Measurements from ENCODE around the gene ZBTB49. TPM values are rescaled to one million over a fixed set of nuclear protein-coding genes. Genes with fewer than 3 reads are reported as not detected.

ZBTB49 gene
- total RNA-seq, 4 donors from 2014 or later, result 2.0 to 6.7 (median 6.3) TPM

DNA sequence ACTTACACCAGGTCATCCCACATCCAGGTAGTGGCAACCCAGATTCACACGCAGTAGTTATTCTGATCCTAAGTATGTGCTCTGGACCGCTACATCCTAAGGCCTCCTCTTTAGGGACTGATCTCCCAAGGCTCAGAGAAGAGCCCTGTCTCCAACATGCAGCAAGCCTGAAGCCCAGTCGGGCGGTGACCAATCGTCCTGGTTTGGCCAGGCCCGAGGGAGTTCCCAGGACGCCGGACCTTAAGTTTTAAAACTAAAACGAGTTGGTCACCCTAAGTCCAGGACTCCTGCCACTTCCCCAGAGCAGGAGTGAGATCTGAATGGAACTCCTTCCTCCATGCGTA, 482 bp upstream of the ZBTB49 start:
- Histone ChIP-seq H3K36me3 (peaks cover 0 to 27% of the 10 kb centered on the region in 2 donors), H3K4me3 (peak overlapping the region; percentile 57 to 98), H3K27ac (peak overlapping the region in 3 of 4 donors; percentile 84 to 89 (median 85)), H3K27me3 (no peaks in the 10 kb centered on the region), H3K9me3 (no peaks in the 10 kb centered on the region), H3K4me1 (peaks cover 2 to 40% (median 18%) of the 10 kb centered on the region in 3 donors)
- WGBS, 2 donors (ENCODE audit: low coverage in 1 of 2), result 0% methylated on average over 2 to 8 of the region's 10 CpGs
- peak; percentile 11 for ATAC-seq
- no peak for TF ChIP-seq POLR2AphosphoS5 (IDR thresholded peaks at IDR 0.05)
- TF ChIP-seq POLR2A (IDR thresholded peaks at IDR 0.05), result no peak
- TF ChIP-seq, protein P1, sequence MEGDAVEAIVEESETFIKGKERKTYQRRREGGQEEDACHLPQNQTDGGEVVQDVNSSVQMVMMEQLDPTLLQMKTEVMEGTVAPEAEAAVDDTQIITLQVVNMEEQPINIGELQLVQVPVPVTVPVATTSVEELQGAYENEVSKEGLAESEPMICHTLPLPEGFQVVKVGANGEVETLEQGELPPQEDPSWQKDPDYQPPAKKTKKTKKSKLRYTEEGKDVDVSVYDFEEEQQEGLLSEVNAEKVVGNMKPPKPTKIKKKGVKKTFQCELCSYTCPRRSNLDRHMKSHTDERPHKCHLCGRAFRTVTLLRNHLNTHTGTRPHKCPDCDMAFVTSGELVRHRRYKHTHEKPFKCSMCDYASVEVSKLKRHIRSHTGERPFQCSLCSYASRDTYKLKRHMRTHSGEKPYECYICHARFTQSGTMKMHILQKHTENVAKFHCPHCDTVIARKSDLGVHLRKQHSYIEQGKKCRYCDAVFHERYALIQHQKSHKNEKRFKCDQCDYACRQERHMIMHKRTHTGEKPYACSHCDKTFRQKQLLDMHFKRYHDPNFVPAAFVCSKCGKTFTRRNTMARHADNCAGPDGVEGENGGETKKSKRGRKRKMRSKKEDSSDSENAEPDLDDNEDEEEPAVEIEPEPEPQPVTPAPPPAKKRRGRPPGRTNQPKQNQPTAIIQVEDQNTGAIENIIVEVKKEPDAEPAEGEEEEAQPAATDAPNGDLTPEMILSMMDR (IDR thresholded peaks at IDR 0.05), result no peak
- no peak for TF ChIP-seq EP300 (IDR thresholded peaks at IDR 0.05)

DNA sequence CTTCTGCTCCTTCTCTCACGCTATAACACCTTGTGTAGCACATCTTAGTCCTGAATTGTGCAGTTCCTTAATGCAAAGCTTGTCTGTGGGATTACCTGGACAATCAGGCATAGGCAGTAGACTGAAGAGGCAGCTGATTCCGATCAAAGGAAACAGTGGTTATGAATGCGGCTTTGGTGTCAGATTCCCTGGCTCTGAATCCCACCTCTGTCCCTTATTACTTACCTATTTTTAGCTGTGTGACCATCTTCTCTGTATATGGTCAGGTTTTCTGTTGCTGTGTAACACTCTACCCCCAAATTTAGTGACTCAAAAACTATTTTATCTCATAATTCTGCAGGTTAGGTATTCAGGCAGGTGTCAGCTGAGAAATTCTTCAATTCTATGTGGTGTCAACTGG, 3.2 kb downstream of the ZBTB49 start:
- TF ChIP-seq POLR2AphosphoS5 (IDR thresholded peaks at IDR 0.05) (no peak), EP300 (IDR thresholded peaks at IDR 0.05) (no peak), POLR2A (IDR thresholded peaks at IDR 0.05) (no peak)
- TF ChIP-seq, protein P1 (IDR thresholded peaks at IDR 0.05), result no peak
- no peak for ATAC-seq

DNA sequence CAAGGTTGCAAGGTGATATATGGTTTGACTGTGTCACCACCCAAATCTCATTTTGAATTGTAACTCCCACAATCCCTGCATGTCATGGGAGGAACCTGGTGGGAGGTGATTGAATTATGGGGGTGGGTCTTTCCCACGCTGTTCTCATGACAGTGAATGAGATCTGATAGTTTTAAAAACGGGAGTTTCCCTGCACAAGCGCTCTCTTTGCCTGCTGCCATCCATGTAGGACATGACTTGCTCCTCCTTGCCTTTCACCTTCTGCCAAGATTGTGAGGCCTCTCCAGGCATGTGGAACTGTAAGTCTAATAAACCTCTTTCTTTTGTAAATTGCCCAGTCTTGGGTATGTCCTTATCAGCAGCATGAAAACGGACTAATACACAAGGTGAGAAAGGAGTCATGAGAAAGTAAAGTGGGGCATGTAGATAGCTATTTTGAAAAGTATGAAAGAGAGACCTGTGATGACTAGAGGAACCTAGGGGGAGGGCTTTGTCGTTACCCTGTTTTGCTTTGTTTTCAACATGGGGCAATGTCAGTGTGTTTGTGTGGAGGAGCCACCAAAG, 6.3 kb downstream of the ZBTB49 start:
- H3K36me3 ChIP-seq, result peaks cover 0 to 29% of the 10 kb centered on the region in 2 donors
- H3K27ac ChIP-seq, result no peak overlapping the region
- no peaks in the 10 kb centered on the region for H3K9me3 ChIP-seq
- TF ChIP-seq EP300 (IDR thresholded peaks at IDR 0.05), result no peak
- no peak for TF ChIP-seq POLR2AphosphoS5 (IDR thresholded peaks at IDR 0.05)
- no peak for TF ChIP-seq POLR2A (IDR thresholded peaks at IDR 0.05)
- TF ChIP-seq, protein P1 (IDR thresholded peaks at IDR 0.05), result no peak
- 83 to 95% methylated on average over 2 to 5 of the region's 5 CpGs for WGBS, 2 donors (ENCODE audit: low coverage in 1 of 2)
- ATAC-seq, result no peak
- peaks cover 0 to 18% (median 2%) of the 10 kb centered on the region in 3 donors for H3K4me1 ChIP-seq
- no peaks in the 10 kb centered on the region for H3K27me3 ChIP-seq
- no peak overlapping the region for H3K4me3 ChIP-seq

More for the DNA sequence above, 3.2 kb downstream of the ZBTB49 start:
- Histone ChIP-seq H3K4me3 (no peak overlapping the region), H3K4me1 (peaks cover 2 to 40% (median 18%) of the 10 kb centered on the region in 3 donors), H3K27ac (no peak overlapping the region), H3K27me3 (no peaks in the 10 kb centered on the region), H3K9me3 (no peaks in the 10 kb centered on the region), H3K36me3 (peaks cover 0 to 8% of the 10 kb centered on the region in 2 donors)
- 87 to 100% methylated on average over 2 to 3 of the region's 3 CpGs for WGBS, 2 donors (ENCODE audit: low coverage in 1 of 2)

DNA sequence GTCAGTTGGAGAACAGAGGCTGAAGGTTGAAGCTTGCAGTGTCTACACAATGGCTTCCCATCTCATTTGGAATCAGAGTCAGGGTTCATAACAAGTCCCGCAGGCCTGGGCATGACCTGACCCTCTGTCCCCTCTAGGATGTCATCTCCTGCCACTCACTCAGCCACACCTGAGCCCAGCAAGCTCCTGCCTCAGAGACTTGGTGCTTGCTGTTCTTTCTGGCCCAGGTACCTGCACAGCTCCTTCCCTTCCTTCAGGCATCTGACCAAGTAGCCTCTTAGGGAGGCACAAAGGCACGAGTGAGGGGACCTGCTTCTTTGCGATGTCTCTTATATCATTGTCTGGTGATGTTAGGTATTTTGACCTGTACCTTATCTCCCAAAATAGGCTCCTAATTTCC, 9.0 kb downstream of the ZBTB49 start:
- WGBS, 2 donors (ENCODE audit: low coverage in 1 of 2), result 95 to 100% methylated on average over 1 to 2 of the region's 3 CpGs
- TF ChIP-seq, protein P1 (IDR thresholded peaks at IDR 0.05), result no peak
- TF ChIP-seq POLR2A (IDR thresholded peaks at IDR 0.05) (no peak), EP300 (IDR thresholded peaks at IDR 0.05) (no peak), POLR2AphosphoS5 (IDR thresholded peaks at IDR 0.05) (no peak)
- no peak for ATAC-seq
- H3K27ac ChIP-seq, result no peak overlapping the region
- H3K4me1 ChIP-seq, result no peaks in the 10 kb centered on the region
- no peaks in the 10 kb centered on the region for H3K9me3 ChIP-seq
- H3K4me3 ChIP-seq, result no peak overlapping the region
- H3K27me3 ChIP-seq, result no peaks in the 10 kb centered on the region
- peaks cover 0 to 38% of the 10 kb centered on the region in 2 donors for H3K36me3 ChIP-seq

DNA sequence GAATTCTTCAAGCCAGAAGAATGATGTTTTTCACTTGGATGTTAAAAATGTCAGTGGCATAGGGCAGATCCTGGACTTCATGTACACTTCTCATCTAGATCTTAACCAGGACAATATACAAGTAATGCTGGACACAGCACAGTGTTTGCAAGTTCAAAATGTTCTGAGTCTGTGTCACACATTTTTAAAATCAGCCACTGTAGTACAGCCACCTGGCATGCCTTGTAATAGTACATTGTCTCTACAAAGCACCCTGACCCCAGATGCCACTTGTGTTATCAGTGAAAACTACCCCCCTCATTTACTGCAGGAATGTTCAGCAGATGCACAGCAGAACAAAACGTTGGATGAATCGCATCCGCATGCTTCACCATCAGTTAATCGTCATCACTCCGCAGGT, 11.9 kb downstream of the ZBTB49 start:
- H3K9me3 ChIP-seq, result no peaks in the 10 kb centered on the region
- ATAC-seq, result no peak
- H3K4me1 ChIP-seq, result no peaks in the 10 kb centered on the region
- no peaks in the 10 kb centered on the region for H3K27me3 ChIP-seq
- WGBS, 2 donors (ENCODE audit: low coverage in 1 of 2), result 87% methylated on average over 5 of the region's 5 CpGs; no CpG with 5 or more reads in 1 of the 2 donors
- no peak overlapping the region for H3K4me3 ChIP-seq
- H3K27ac ChIP-seq, result no peak overlapping the region
- TF ChIP-seq EP300 (IDR thresholded peaks at IDR 0.05), result no peak
- TF ChIP-seq, protein P1 (IDR thresholded peaks at IDR 0.05), result no peak
- TF ChIP-seq POLR2A (IDR thresholded peaks at IDR 0.05), result no peak
- TF ChIP-seq POLR2AphosphoS5 (IDR thresholded peaks at IDR 0.05), result no peak
- H3K36me3 ChIP-seq, result peaks cover 0 to 56% of the 10 kb centered on the region in 2 donors

Data from gastroesophageal sphincter (tissue), 4 donors.